Skeletal muscle satellite cell (primary cell): ENCODE measurements around the gene LYZL4.

Experiments used
- H3K27me3 ChIP-seq: 2 replicates; pipeline ENCODE4 v1.7.0; 2013; ENCODE audit warnings: low read length; ENCODE audit not compliant: control insufficient read depth, insufficient read depth
- H3K36me3 ChIP-seq: 2 replicates; pipeline ENCODE4 v1.7.0; 2013; ENCODE audit warnings: mild to moderate bottlenecking, control low read depth, low read length; ENCODE audit not compliant: insufficient read depth
- H3K4me1 ChIP-seq: 2 replicates; pipeline ENCODE4 v1.7.0; 2013; ENCODE audit warnings: low read length; ENCODE audit not compliant: control insufficient read depth, insufficient read depth
- H3K4me2 ChIP-seq: 2 replicates; pipeline ENCODE4 v1.7.0; 2013; ENCODE audit warnings: mild to moderate bottlenecking, low read length
- H3K4me3 ChIP-seq: 2 replicates; pipeline ENCODE4 v1.7.0; 2013; ENCODE audit warnings: low read length
- H3K9ac ChIP-seq: 2 replicates; pipeline ENCODE4 v1.7.0; 2013; ENCODE audit warnings: mild to moderate bottlenecking, low read depth, low read length, moderate library complexity
- H3K9me3 ChIP-seq: replicated peaks from 2 replicates; pipeline ENCODE4 v1.7.0; 2013; ENCODE audit warnings: mild to moderate bottlenecking, control low read depth, low read length

The LYZL4 gene

GRCh38 chr3:42394579-42395288 is 15.7 kb downstream of the LYZL4 start:
- H3K27me3 ChIP-seq = peaks cover 20% of the 10 kb centered on the region
- no peaks in the 10 kb centered on the region for H3K4me1 ChIP-seq
- no peaks in the 10 kb centered on the region for H3K36me3 ChIP-seq
- no peak overlapping the region for H3K4me2 ChIP-seq
- H3K9me3 ChIP-seq = no peaks in the 10 kb centered on the region
- no peak overlapping the region for H3K4me3 ChIP-seq
- no peak overlapping the region for H3K9ac ChIP-seq

- no peaks in the 10 kb centered on the region for H3K36me3 ChIP-seq
- peaks cover 25% of the 10 kb centered on the region for H3K27me3 ChIP-seq
- H3K4me3 ChIP-seq = no peak overlapping the region
- no peak overlapping the region for H3K4me2 ChIP-seq
- H3K9ac ChIP-seq = no peak overlapping the region
- no peaks in the 10 kb centered on the region for H3K9me3 ChIP-seq
- no peaks in the 10 kb centered on the region for H3K4me1 ChIP-seq
Observed at GRCh38 chr3:42387802-42388651, 22.4 kb downstream of the LYZL4 start.

- no peaks in the 10 kb centered on the region for H3K9me3 ChIP-seq
- H3K4me2 ChIP-seq = no peak overlapping the region
- no peaks in the 10 kb centered on the region for H3K36me3 ChIP-seq
- no peaks in the 10 kb centered on the region for H3K4me1 ChIP-seq
- no peak overlapping the region for H3K9ac ChIP-seq
- peaks cover 13% of the 10 kb centered on the region for H3K27me3 ChIP-seq
- no peak overlapping the region for H3K4me3 ChIP-seq
Observed at GRCh38 chr3:42381551-42382082, 28.8 kb downstream of the LYZL4 start.

- Histone ChIP-seq H3K9me3 (no peaks in the 10 kb centered on the region), H3K9ac (no peak overlapping the region), H3K36me3 (no peaks in the 10 kb centered on the region), H3K4me2 (no peak overlapping the region), H3K4me1 (peaks cover 6% of the 10 kb centered on the region), H3K4me3 (no peak overlapping the region), H3K27me3 (peaks cover 6% of the 10 kb centered on the region)
Observed at GRCh38 chr3:42377681-42378080, 32.7 kb downstream of the LYZL4 start.

- Histone ChIP-seq H3K36me3 (no peaks in the 10 kb centered on the region), H3K27me3 (peaks cover 5% of the 10 kb centered on the region), H3K4me3 (no peak overlapping the region), H3K4me2 (no peak overlapping the region), H3K9ac (no peak overlapping the region), H3K9me3 (no peaks in the 10 kb centered on the region), H3K4me1 (peaks cover 6% of the 10 kb centered on the region)
Observed at GRCh38 chr3:42376344-42376798, 34.0 kb downstream of the LYZL4 start.

GRCh38 chr3:42375121-42375800 is 35.1 kb downstream of the LYZL4 start:
- Histone ChIP-seq H3K4me2 (no peak overlapping the region), H3K27me3 (peaks cover 13% of the 10 kb centered on the region), H3K4me3 (no peak overlapping the region), H3K36me3 (no peaks in the 10 kb centered on the region), H3K9ac (no peak overlapping the region), H3K4me1 (peaks cover 6% of the 10 kb centered on the region), H3K9me3 (no peaks in the 10 kb centered on the region)

GRCh38 chr3:42371776-42372175 is 38.6 kb downstream of the LYZL4 start:
- H3K27me3 ChIP-seq = peaks cover 25% of the 10 kb centered on the region
- H3K4me2 ChIP-seq = no peak overlapping the region
- peaks cover 6% of the 10 kb centered on the region for H3K4me1 ChIP-seq
- no peak overlapping the region for H3K9ac ChIP-seq
- H3K36me3 ChIP-seq = no peaks in the 10 kb centered on the region
- no peak overlapping the region for H3K4me3 ChIP-seq
- H3K9me3 ChIP-seq = no peaks in the 10 kb centered on the region

GRCh38 chr3:42369832-42370231 is 40.6 kb downstream of the LYZL4 start:
- no peak overlapping the region for H3K4me2 ChIP-seq

GRCh38 chr3:42369304-42369703 is 41.1 kb downstream of the LYZL4 start:
- H3K9me3 ChIP-seq = no peaks in the 10 kb centered on the region
- H3K36me3 ChIP-seq = no peaks in the 10 kb centered on the region
- peaks cover 25% of the 10 kb centered on the region for H3K27me3 ChIP-seq
- H3K4me1 ChIP-seq = no peaks in the 10 kb centered on the region
- no peak overlapping the region for H3K4me3 ChIP-seq
- no peak overlapping the region for H3K9ac ChIP-seq
- no peak overlapping the region for H3K4me2 ChIP-seq

More at GRCh38 chr3:42369832-42370231, 40.6 kb downstream of the LYZL4 start:
- Histone ChIP-seq H3K36me3 (no peaks in the 10 kb centered on the region), H3K4me1 (no peaks in the 10 kb centered on the region), H3K9me3 (no peaks in the 10 kb centered on the region), H3K4me3 (no peak overlapping the region), H3K27me3 (peaks cover 25% of the 10 kb centered on the region), H3K9ac (no peak overlapping the region)

GRCh38 chr3:42368861-42369260 is 41.5 kb downstream of the LYZL4 start:
- no peaks in the 10 kb centered on the region for H3K4me1 ChIP-seq
- H3K9me3 ChIP-seq = no peaks in the 10 kb centered on the region
- peaks cover 26% of the 10 kb centered on the region for H3K27me3 ChIP-seq
- no peak overlapping the region for H3K4me3 ChIP-seq
- no peak overlapping the region for H3K9ac ChIP-seq
- no peaks in the 10 kb centered on the region for H3K36me3 ChIP-seq
- no peak overlapping the region for H3K4me2 ChIP-seq

- Histone ChIP-seq H3K9ac (no peak overlapping the region), H3K4me2 (no peak overlapping the region), H3K4me3 (no peak overlapping the region), H3K9me3 (no peaks in the 10 kb centered on the region), H3K4me1 (no peaks in the 10 kb centered on the region), H3K27me3 (peaks cover 25% of the 10 kb centered on the region), H3K36me3 (no peaks in the 10 kb centered on the region)
Observed at GRCh38 chr3:42367903-42368302, 42.5 kb downstream of the LYZL4 start.
